GM12878 (cell line): ENCODE results near the gene PTPRM. TPM values are rescaled to one million over a fixed set of nuclear protein-coding genes. Genes with fewer than 3 reads are reported as not detected.

Experiments
- ATAC-seq: fragments of 200-7000 bp; cut with Tn5 transposase; 3 replicates; pipeline ENCODE4 v1.9.1; 2020; ENCODE audit warnings: mild to moderate bottlenecking, moderate library complexity
- BruUV-seq: library from RNA; stranded (reverse); fragments of 400-500 nt; replicated peaks from 2 replicates; lab custom pipeline; 2021; lab: Mats Ljungman, UMichigan
- CTCF ChIA-PET: fragments of 300-600 bp; sonication (Branson Sonifier 250); formaldehyde crosslinking; extraction: SDS; loops from one replicate; lab custom pipeline; 2021; ENCODE audit warnings: inconsistent platforms; lab: Yijun Ruan, JAX
- POLR2A ChIA-PET: fragments of 350-600 bp; formaldehyde crosslinking; extraction: SDS; loops from one replicate; lab custom pipeline; 2021; ENCODE audit warnings: inconsistent platforms; lab: Charles Lee
- RAD21 ChIA-PET: fragments of 300-600 bp; sonication (Branson Sonifier 250); formaldehyde crosslinking; loops from one replicate; lab custom pipeline; 2023; ENCODE audit warnings: antibody characterized with exemption; ENCODE audit not compliant: unreplicated experiment; lab: Charles Lee
- SMC1A ChIA-PET: fragments of 300-600 bp; sonication (Branson Sonifier 250); formaldehyde crosslinking; loops from one replicate; lab custom pipeline; 2023; ENCODE audit not compliant: unreplicated experiment, uncharacterized antibody; lab: Charles Lee
- DNase-seq: peaks from one replicate; pipeline ENCODE4 v3.0.0-alpha.2; 2011; ENCODE audit warnings: low read depth, low spot score
- FAIRE-seq: peaks from 3 replicates; lab custom pipeline; 2011; peaks lifted over from hg19 to GRCh38; lab: Jason Lieb, UNC
- H2AFZ ChIP-seq: 2 replicates; pipeline ENCODE4 v1.6.0; 2011; ENCODE audit warnings: low read depth, low read length, control low read depth; ENCODE audit not compliant: control insufficient read depth
- H3K27ac ChIP-seq: 2 replicates; pipeline ENCODE4 v1.5.1; 2011; ENCODE audit warnings: control low read depth; ENCODE audit not compliant: control insufficient read depth, insufficient read depth
- H3K27me3 ChIP-seq, 2 experiments: replicated peaks in 1 of 2; 2 replicates each; pipeline versions ENCODE4 v1.6.0 to v1.6.1; 2011; ENCODE audit warnings: low read length in 1 of 2; ENCODE audit not compliant: control insufficient read depth in 2 of 2, insufficient read depth in 2 of 2
- H3K36me3 ChIP-seq, 2 experiments: 2 replicates each; pipeline ENCODE4 v1.5.1; 2011; ENCODE audit warnings: low read length in 1 of 2; ENCODE audit not compliant: control insufficient read depth in 2 of 2, insufficient read depth in 2 of 2
- H3K4me1 ChIP-seq: 2 replicates; pipeline ENCODE4 v1.6.1; 2011; ENCODE audit warnings: mild to moderate bottlenecking, low read length, moderate library complexity, mixed read lengths; ENCODE audit not compliant: control insufficient read depth, insufficient read depth
- H3K4me2 ChIP-seq: 2 replicates; pipeline ENCODE4 v1.6.0; 2011; ENCODE audit warnings: control low read depth; ENCODE audit not compliant: control insufficient read depth, insufficient read depth
- H3K4me3 ChIP-seq: fragments of 200-600 bp; sonication (generic); 2 replicates; pipeline ENCODE4 v1.5.1; 2016
- H3K79me2 ChIP-seq: 2 replicates; pipeline ENCODE4 v1.6.0; 2011; ENCODE audit warnings: low read length; ENCODE audit not compliant: control insufficient read depth, insufficient read depth
- H3K9ac ChIP-seq: 2 replicates; pipeline ENCODE4 v1.8.0; 2011; ENCODE audit warnings: low read length, control low read depth, mixed read lengths; ENCODE audit not compliant: control insufficient read depth, insufficient read depth
- H3K9me3 ChIP-seq: replicated peaks from 3 replicates; pipeline ENCODE4 v1.5.1; 2011; ENCODE audit warnings: mild to moderate bottlenecking, low read length; ENCODE audit not compliant: control insufficient read depth, insufficient read depth
- H4K20me1 ChIP-seq: 2 replicates; pipeline ENCODE4 v1.6.0; 2011; ENCODE audit not compliant: control insufficient read depth, insufficient read depth
- E2F4 ChIP-seq: IDR thresholded peaks from 2 replicates; pipeline ENCODE4 v1.6.1; 2012; ENCODE audit warnings: low read depth, low read length, improper control_type of control experiment
- EGR1 ChIP-seq, 2 experiments: IDR thresholded peaks; 1 replicate in 1 of 2; 2 replicates in 1 of 2; pipeline ENCODE4 v1.6.1; 2011 to 2012; ENCODE audit warnings: low read depth in 2 of 2, low read length in 2 of 2, borderline replicate concordance in 1 of 2, mild to moderate bottlenecking in 1 of 2, moderate library complexity in 1 of 2
- GATAD2B ChIP-seq: fragments of 450-650 bp; conservative IDR thresholded peaks from 2 replicates; pipeline ENCODE4 v1.6.1; 2017; ENCODE audit warnings: low read depth, mild to moderate bottlenecking, moderate library complexity
- HCFC1 ChIP-seq: fragments of 150-350 bp; IDR thresholded peaks from 2 replicates; pipeline ENCODE4 v1.6.1; 2014; ENCODE audit warnings: low read length
- JUNB ChIP-seq: IDR thresholded peaks from 2 replicates; pipeline ENCODE4 v1.6.1; 2016; ENCODE audit warnings: antibody characterized with exemption, mild to moderate bottlenecking
- MTA3 ChIP-seq: IDR thresholded peaks from 2 replicates; pipeline ENCODE4 v1.6.1; 2012; ENCODE audit warnings: low read length, inconsistent platforms, borderline replicate concordance
- RCOR1 ChIP-seq: conservative IDR thresholded peaks from 2 replicates; pipeline ENCODE4 v1.6.1; 2012; ENCODE audit warnings: low read depth, low read length, improper control_type of control experiment
- YY1 ChIP-seq: IDR thresholded peaks from 2 replicates; pipeline ENCODE4 v1.6.1; 2011; ENCODE audit warnings: low read depth, mild to moderate bottlenecking, low read length
- ZBTB11 ChIP-seq: fragments of 450-650 bp; formaldehyde crosslinking; IDR thresholded peaks from 2 replicates; pipeline ENCODE4 v1.5.0; 2022; ENCODE audit warnings: mild to moderate bottlenecking, missing genetic modification characterization
- WGBS: methylation state at CpG from one replicate; pipeline ENCODE4 v1.1.6; 2016; ENCODE audit warnings: low lambda C conversion rate; ENCODE audit not compliant: insufficient replicate concordance, insufficient coverage; ENCODE audit errors: missing lambda C conversion rate; 5-methylcytosine and 5-hydroxymethylcytosine counted together
- in situ Hi-C: fragments of 300-500 bp; cut with MboI; formaldehyde crosslinking; loops from 9 replicates; pipeline ENCODE4 v1.14.3; 2018; ENCODE audit warnings: mixed read lengths
- intact Hi-C: fragments of 100-400 bp; cut with micrococcal nuclease; formaldehyde crosslinking; loops from one replicate; pipeline ENCODE4 v1.14.2; 2022; ENCODE audit not compliant: unreplicated experiment
- polyA plus RNA-seq, 11 experiments: library from polyadenylated mRNA; depleted of rRNA in 4 of 11; unstranded in 6 of 11; stranded (reverse) in 5 of 11; fragments of >200 nt; fragmentation: Nextera tagmentation in 4 of 11; fragmentation: Illumina TruSeq in 1 of 11; extraction: Ambion mirVana in 4 of 11; extraction: Trizol in 1 of 11; gene quantifications; 1 replicate in 1 of 11; 2 replicates in 10 of 11; pipeline versions ENCODE4 v1.2.1 to v1.2.3, GENCODE V29; 2011 to 2016; ENCODE audit warnings: inconsistent platforms in 2 of 11, missing spikeins in 2 of 11, low read depth in 1 of 11
- total RNA-seq, 4 experiments: library from RNA; depleted of rRNA in 3 of 4; stranded (reverse); fragments of >200 nt in 3 of 4; fragmentation: Illumina TruSeq in 1 of 4; extraction: Trizol in 1 of 4; gene quantifications; 2 replicates each; pipeline versions ENCODE4 v1.2.1 to v1.2.3, GENCODE V29; 2013 to 2021

PTPRM gene
- total and polyA plus RNA-seq, 10 of the 15 experiments (the other 5 are each of a cell fraction or from before 2014, with no cell fraction given), result 0.07 to 22.6 (median 0.60) TPM

GRCh38 chr18:8257851-8258434 is 690.8 kb downstream of the PTPRM start:
- POLR2A ChIA-PET, result no interaction called here
- in situ Hi-C loops, result no loop called here
- 22% methylated on average over 5 of the region's 5 CpGs for WGBS
- no peak for DNase-seq
- CTCF ChIA-PET, result no interaction called here
- Histone ChIP-seq H3K4me2 (no peak overlapping the region), H3K79me2 (no peaks in the 10 kb centered on the region), H3K36me3 (no peaks in the 10 kb centered on the region), H4K20me1 (no peaks in the 10 kb centered on the region), H2AFZ (no peak overlapping the region), H3K4me1 (peaks cover 6% of the 10 kb centered on the region; the same call in 1 of the 2 replicates), H3K27ac (no peak overlapping the region), H3K4me3 (no peak overlapping the region), H3K9ac (no peak overlapping the region), H3K27me3 (peaks cover 0 to 2% of the 10 kb centered on the region in 2 experiments; a peak in 2 of 4 replicates), H3K9me3 (no peaks in the 10 kb centered on the region)
- TF ChIP-seq JUNB, result no peak
- TF ChIP-seq EGR1 (IDR thresholded peaks at IDR 0.05; ENCODE audit: borderline replicate concordance in 1 of 2, low read depth in 2 of 2, low read length in 2 of 2), result no peak
- no peak for TF ChIP-seq E2F4
- TF ChIP-seq MTA3, result no peak
- TF ChIP-seq HCFC1, result no peak
- TF ChIP-seq RCOR1, result no peak
- no peak for TF ChIP-seq GATAD2B
- TF ChIP-seq ZBTB11, result no peak
- no peak for TF ChIP-seq YY1
- intact Hi-C loops, result no loop called here
- SMC1A ChIA-PET, result interaction anchor here (1.2 to 2.0 kb wide), 2 partner anchors 8 to 20 kb away, joined by 3 to 5 read pairs; no protein-coding TSS in a partner anchor
- no peak for FAIRE-seq
- RAD21 ChIA-PET, result no interaction called here
- BruUV-seq, result no TSS peak
- ATAC-seq, result no peak
